Testis (tissue), 5 donors: ENCODE results near the gene MAP2K2. TPM values are rescaled to one million over a fixed set of nuclear protein-coding genes. Genes with fewer than 3 reads are reported as not detected.
A peak's percentile ranks its signal among the peaks of the same experiment; 100 is the strongest.

ENCODE experiments used
- DNase-seq: peaks from one replicate; pipeline ENCODE4 v3.0.0-alpha.2; 2019
- H3K27ac ChIP-seq, 2 donors: fragments of 200-600 bp; sonication (generic); one replicate each; pipeline ENCODE4 v1.5.1; 2019
- H3K27me3 ChIP-seq: fragments of 200-600 bp; sonication (generic); one replicate; pipeline ENCODE4 v1.5.1; 2019
- H3K36me3 ChIP-seq: fragments of 200-600 bp; sonication (generic); one replicate; pipeline ENCODE4 v1.5.1; 2017; ENCODE audit warnings: low read depth; ENCODE audit errors: missing control alignments
- H3K4me1 ChIP-seq: fragments of 200-600 bp; sonication (generic); one replicate; pipeline ENCODE4 v1.5.1; 2019
- H3K4me3 ChIP-seq, 2 donors: fragments of 200-600 bp; sonication (generic); one replicate each; pipeline ENCODE4 v1.5.1; 2017 to 2019
- H3K9me3 ChIP-seq: fragments of 200-600 bp; sonication (generic); one replicate; pipeline ENCODE4 v1.5.1; 2017
- CTCF ChIP-seq, 3 experiments: fragments of 450-650 bp in 2 of 3; fragments of 200-600 bp in 1 of 3; sonication (generic) in 1 of 3; IDR thresholded peaks; one replicate each; pipeline ENCODE4 v1.5.1; 2016 to 2019; ENCODE audit warnings: antibody characterized with exemption in 3 of 3, mild to moderate bottlenecking in 2 of 3, moderate library complexity in 1 of 3
- POLR2A ChIP-seq: fragments of 450-650 bp; IDR thresholded peaks from one replicate; pipeline ENCODE4 v1.6.1; 2017; ENCODE audit warnings: antibody characterized with exemption, mild to moderate bottlenecking, moderate library complexity
- WGBS, 2 donors: methylation state at CpG; one replicate each; pipeline ENCODE4 v1.1.5; 2018; 5-methylcytosine and 5-hydroxymethylcytosine counted together
- intact Hi-C: fragments of 100-400 bp; cut with DNase I; formaldehyde crosslinking; loops from one replicate; pipeline ENCODE4 v1.15.1; 2023; ENCODE audit warnings: low total_unique reads
- long read RNA-seq, 2 donors: transcript quantifications; one replicate each; lab custom pipeline, GENCODE V29; 2026
- polyA plus RNA-seq: library from polyadenylated mRNA; stranded (reverse); fragments of 350-450 nt; fragmentation: Illumina TruSeq; extraction: RNeasy Lipid Tissue Mini Kit (QIAGEN cat#74804); gene quantifications from one replicate; pipeline ENCODE4 v1.2.3, GENCODE V29; 2014; ENCODE audit warnings: low read depth, low replicate concordance; ENCODE audit not compliant: insufficient read depth
- total RNA-seq, 2 donors: library from RNA; depleted of rRNA; stranded (reverse); fragments of >200 nt; gene quantifications; one replicate each; pipeline ENCODE4 v1.2.3, GENCODE V29; 2016

The MAP2K2 gene
- total RNA-seq: 100 to 1,000 TPM; 181 to 225 TPM
- 241 TPM for polyA plus RNA-seq
- long read RNA-seq, donor 1, transcript MAP2K2-201 (11 exons, 1,734 nt): major isoform, 40 of 62 reads
- long read RNA-seq, donor 1, partial matches to known transcripts: 22 of 62 reads
- long read RNA-seq, donor 1, other reads (novel, unspliced or antisense): 0 of 62 reads
- long read RNA-seq, donor 2, transcript MAP2K2-201 (11 exons, 1,734 nt): major isoform, 30 of 49 reads
- long read RNA-seq, donor 2, partial matches to known transcripts: 19 of 49 reads
- long read RNA-seq, donor 2, other reads (novel, unspliced or antisense): 0 of 49 reads

- peak; percentile 96 for DNase-seq
- Histone ChIP-seq H3K36me3 (no peaks in the 10 kb centered on the region), H3K27ac (peak within 1 kb of the TSS; percentile 50 to 51), H3K4me3 (peak within 1 kb of the TSS; percentile 75 to 78), H3K4me1 (peaks cover 10% of the 10 kb centered on the region), H3K27me3 (no peaks in the 10 kb centered on the region), H3K9me3 (no peaks in the 10 kb centered on the region)
- WGBS, 2 donors: 0% methylated on average over 31 to 56 of the region's 102 CpGs
- TF ChIP-seq POLR2A (no peak), CTCF (IDR thresholded peaks at IDR 0.05) (peak in 1 of 3 experiments; percentile 28)
- intact Hi-C loops: no loop called here
Measured at GRCh38 chr19:4123615-4124568, at the start of gene MAP2K2. TSS of gene MAP2K2 (minus strand) at chr19:4124122. CDS start at chr19:4123875, 247 bp downstream.

GRCh38 chr19:4172861-4173473 is 49.0 kb upstream of the MAP2K2 start:
- Histone ChIP-seq H3K4me1 (no peaks in the 10 kb centered on the region), H3K36me3 (no peaks in the 10 kb centered on the region), H3K9me3 (no peaks in the 10 kb centered on the region), H3K4me3 (no peak overlapping the region), H3K27ac (no peak overlapping the region), H3K27me3 (no peaks in the 10 kb centered on the region)
- DNase-seq: peak; percentile 63
- no peak for TF ChIP-seq CTCF (IDR thresholded peaks at IDR 0.05)
- no peak for TF ChIP-seq POLR2A
- intact Hi-C loops: no loop called here
- 3 to 16% methylated on average over 17 to 42 of the region's 45 CpGs for WGBS, 2 donors

- H3K36me3 ChIP-seq: no peaks in the 10 kb centered on the region
- H3K27ac ChIP-seq: no peak overlapping the region
- no peaks in the 10 kb centered on the region for H3K27me3 ChIP-seq
- H3K4me1 ChIP-seq: no peaks in the 10 kb centered on the region
- DNase-seq: no peak
- no peak overlapping the region for H3K4me3 ChIP-seq
- 73 to 80% methylated on average over 11 to 21 of the region's 22 CpGs for WGBS, 2 donors
- intact Hi-C loops: no loop called here
- TF ChIP-seq POLR2A (no peak), CTCF (IDR thresholded peaks at IDR 0.05) (no peak)
- H3K9me3 ChIP-seq: no peaks in the 10 kb centered on the region
Measured at GRCh38 chr19:4171676-4172075, 47.8 kb upstream of the MAP2K2 start.

- intact Hi-C loops: no loop called here
- DNase-seq: no peak
- Histone ChIP-seq H3K4me1 (no peaks in the 10 kb centered on the region), H3K27ac (no peak overlapping the region), H3K4me3 (no peak overlapping the region), H3K9me3 (no peaks in the 10 kb centered on the region), H3K36me3 (no peaks in the 10 kb centered on the region), H3K27me3 (no peaks in the 10 kb centered on the region)
- TF ChIP-seq POLR2A (no peak), CTCF (IDR thresholded peaks at IDR 0.05) (no peak)
- 65 to 71% methylated on average over 11 of the region's 11 CpGs for WGBS, 2 donors
Measured at GRCh38 chr19:4164262-4164661, 40.3 kb upstream of the MAP2K2 start.
